Measurements from ENCODE around the gene EGF.
"Not testable (repeated sequence)": the region's sequence is repeated elsewhere in the genome, so short reads cannot be mapped to it uniquely, and the experiment has no call there.

EGF gene

GRCh38 chr4:109930872-109931271 is 18.2 kb downstream of the EGF start:
- no peak overlapping the region for H3K4me3 ChIP-seq (ENCODE audit: low read length)
- TF ChIP-seq CTCF (conservative IDR thresholded peaks at IDR 0.05; ENCODE audit: low read length) = no peak
- DNase-seq (ENCODE audit: low read depth) = no peak

GRCh38 chr4:109931318-109931717 is 18.6 kb downstream of the EGF start:
- no peak overlapping the region for H3K4me3 ChIP-seq (ENCODE audit: low read length)
- no peak for TF ChIP-seq CTCF (conservative IDR thresholded peaks at IDR 0.05; ENCODE audit: low read length)
- no peak for DNase-seq (ENCODE audit: low read depth)

GRCh38 chr4:109937352-109937751 is 24.7 kb downstream of the EGF start:
- not testable (repeated sequence) for H3K4me3 ChIP-seq (ENCODE audit: low read length); DNase-seq (ENCODE audit: low read depth)

GRCh38 chr4:109939190-109939589 is 26.5 kb downstream of the EGF start:
- TF ChIP-seq CTCF (conservative IDR thresholded peaks at IDR 0.05; ENCODE audit: low read length) = no peak
- no peak for DNase-seq (ENCODE audit: low read depth)
- no peak overlapping the region for H3K4me3 ChIP-seq (ENCODE audit: low read length)

GRCh38 chr4:109942292-109942926 is 29.7 kb downstream of the EGF start:
- no peak for DNase-seq (ENCODE audit: low read depth)
- TF ChIP-seq CTCF (conservative IDR thresholded peaks at IDR 0.05; ENCODE audit: low read length) = no peak
- H3K4me3 ChIP-seq (ENCODE audit: low read length) = no peak overlapping the region

- DNase-seq (ENCODE audit: low read depth) = no peak
- H3K4me3 ChIP-seq (ENCODE audit: low read length) = no peak overlapping the region
- TF ChIP-seq CTCF (conservative IDR thresholded peaks at IDR 0.05; ENCODE audit: low read length) = no peak
These were observed 31.1 kb downstream of the EGF start for GRCh38 chr4:109943745-109944144.

- no peak for DNase-seq (ENCODE audit: low read depth)
- H3K4me3 ChIP-seq (ENCODE audit: low read length) = no peak overlapping the region
- no peak for TF ChIP-seq CTCF (conservative IDR thresholded peaks at IDR 0.05; ENCODE audit: low read length)
These were observed 31.9 kb downstream of the EGF start for GRCh38 chr4:109944591-109944990.

GRCh38 chr4:109945056-109945455 is 32.4 kb downstream of the EGF start:
- no peak for TF ChIP-seq CTCF (conservative IDR thresholded peaks at IDR 0.05; ENCODE audit: low read length)
- H3K4me3 ChIP-seq (ENCODE audit: low read length) = no peak overlapping the region
- no peak for DNase-seq (ENCODE audit: low read depth)
